Heart left ventricle (tissue), 16 donors: ENCODE data around the gene SH3TC2. TPM values are rescaled to one million over a fixed set of nuclear protein-coding genes. Genes with fewer than 3 reads are reported as not detected.

Source experiments
- ATAC-seq, 4 donors: fragments of 200-7000 bp; cut with Tn5 transposase; one replicate each; pipeline ENCODE4 v1.9.1; 2020 to 2022; ENCODE audit warnings: moderate library complexity in 4 of 4, mild to moderate bottlenecking in 3 of 4, moderate number of reproducible peaks in 1 of 4
- DNase-seq, 5 donors: peaks; one replicate each; pipeline ENCODE4 v3.0.0-alpha.2; 2020
- H3K27ac ChIP-seq, 12 donors: fragments of 200-600 bp; sonication (generic) in 4 of 12; one replicate each; pipeline versions ENCODE4 v1.5.0 to v1.8.0; 2016 to 2022; ENCODE audit warnings: mild to moderate bottlenecking in 2 of 12
- H3K27me3 ChIP-seq, 9 donors: fragments of 200-600 bp; sonication (generic) in 2 of 9; one replicate each; pipeline versions ENCODE4 v1.5.1 to v1.8.0; 2016 to 2022; ENCODE audit warnings: mild to moderate bottlenecking in 3 of 9
- H3K36me3 ChIP-seq, 9 donors: fragments of 200-600 bp; sonication (generic) in 2 of 9; one replicate each; pipeline versions ENCODE4 v1.5.0 to v1.8.0; 2018 to 2022; ENCODE audit warnings: mild to moderate bottlenecking in 2 of 9
- H3K4me1 ChIP-seq, 12 donors: fragments of 200-600 bp; sonication (generic) in 4 of 12; one replicate each; pipeline versions ENCODE4 v1.5.0 to v1.8.0; 2016 to 2022; ENCODE audit warnings: mild to moderate bottlenecking in 3 of 12
- H3K4me3 ChIP-seq, 12 donors: fragments of 200-600 bp; sonication (generic) in 4 of 12; one replicate each; pipeline versions ENCODE4 v1.5.0 to v1.8.0; 2017 to 2022; ENCODE audit warnings: mild to moderate bottlenecking in 9 of 12, moderate library complexity in 4 of 12
- H3K9me3 ChIP-seq, 12 donors: fragments of 200-600 bp; sonication (generic) in 4 of 12; one replicate each; pipeline versions ENCODE4 v1.5.0 to v1.8.0; 2016 to 2022; ENCODE audit warnings: mild to moderate bottlenecking in 1 of 12
- CTCF ChIP-seq, 12 donors: fragments of 200-600 bp; sonication (generic) in 4 of 12; IDR thresholded peaks; one replicate each; pipeline versions ENCODE4 v1.5.0 to v1.8.0; 2018 to 2022; ENCODE audit warnings: antibody characterized with exemption in 12 of 12, mild to moderate bottlenecking in 5 of 12
- POLR2A ChIP-seq, 2 donors: fragments of 450-650 bp; IDR thresholded peaks; one replicate each; pipeline ENCODE4 v1.6.1; 2017; ENCODE audit warnings: antibody characterized with exemption in 2 of 2, mild to moderate bottlenecking in 2 of 2, moderate library complexity in 2 of 2
- WGBS, 4 donors: extraction: QIAGEN DNeasy Blood & Tissue Kit in 2 of 4; methylation state at CpG; one replicate each; pipeline versions ENCODE4 v1.1.5 to v1.1.7; 2013 to 2018; 5-methylcytosine and 5-hydroxymethylcytosine counted together
- intact Hi-C, 10 donors: fragments of 100-400 bp; cut with DNase I; formaldehyde crosslinking; loops; one replicate each; pipeline versions ENCODE4 v1.11.1 to v1.14.2; 2022
- polyA plus RNA-seq, 2 donors: library from polyadenylated mRNA; stranded (reverse); fragments of 200-250 nt; gene quantifications; one replicate each; pipeline ENCODE4 v1.2.3, GENCODE V29; 2013
- total RNA-seq, 9 donors: library from RNA; depleted of rRNA in 2 of 9; stranded (reverse); fragments of >200 nt in 2 of 9; fragmentation: NEBNext Ultra II Directional in 3 of 9; extraction: Animal tissue kit (Norgen Biotek cat#: 25700) in 3 of 9; gene quantifications; one replicate each; pipeline versions ENCODE4 v1.1.0 to v1.2.4, GENCODE V29; 2016 to 2023
- donor health status: ischemic (EF 13 %, LVEDD 7.1; RV severe dilation, severe dysfunction).
- donor health status: healthy with polysubstance abuse.
- donor health status: DM: no; HTN: yes; CAD: no.
- donor health status: DM: no; HTN: no; CAD: no.
- donor health status: ischemic (EF 25% LVEDD 6.9; RV normal size, moderate dysfunction).
- donor health status: ischemic (EF 25% LVEDD 5.7; RV mildly dilated, moderate dysfunction).
- donor health status: healthy.
- donor health status: DM: yes; HTN: yes; CAD: no.
- donor health status: ischemic (EF 35%, LVEDD 5.7; RV mildly dilated, moderate dysfunction).
- donor health status: nonischemic (EF 11% LVEDD 7.7; RV severe dilation, severe dysfunction).
- donor health status: DM: yes; HTN: yes; CAD: no.
- donor health status: PGD.
- donor health status: ischemic (EF 29% LVEDD 5.4; RV normal size, mild dysfunction).
- donor health status: nonischemic (EF 23%, LVEDD 6.1; RV moderate dilation, normal function).

The SH3TC2 gene
- total and polyA plus RNA-seq, 11 donors = 1.6 to 12.7 (median 4.0) TPM

GRCh38 chr5:149043641-149044040 lies 19.2 kb downstream of the SH3TC2 start:
- no peak overlapping the region for H3K27ac ChIP-seq
- no peak for TF ChIP-seq CTCF (IDR thresholded peaks at IDR 0.05)
- no peak for TF ChIP-seq POLR2A (IDR thresholded peaks at IDR 0.05)
- intact Hi-C loops = loop anchor here in 1 of 10 donors (5.0 kb wide), 1 partner anchor 44 kb away; no protein-coding TSS in a partner anchor
- peaks cover 0 to 34% (median 4%) of the 10 kb centered on the region in 12 donors for H3K4me1 ChIP-seq
- DNase-seq = no peak
- no peak for ATAC-seq
- H3K27me3 ChIP-seq = no peaks in the 10 kb centered on the region
- peaks cover 0 to 31% (median 0%) of the 10 kb centered on the region in 9 donors for H3K36me3 ChIP-seq
- H3K9me3 ChIP-seq = no peaks in the 10 kb centered on the region
- no peak overlapping the region for H3K4me3 ChIP-seq
- 69 to 81% (median 74%) methylated on average over 4 of the region's 4 CpGs for WGBS, 4 donors

- no peaks in the 10 kb centered on the region for H3K9me3 ChIP-seq
- ATAC-seq = no peak
- no peak for DNase-seq
- TF ChIP-seq CTCF (IDR thresholded peaks at IDR 0.05) = no peak
- TF ChIP-seq POLR2A (IDR thresholded peaks at IDR 0.05) = no peak
- no peak overlapping the region for H3K27ac ChIP-seq
- H3K27me3 ChIP-seq = no peaks in the 10 kb centered on the region
- peaks cover 0 to 38% (median 6%) of the 10 kb centered on the region in 12 donors for H3K4me1 ChIP-seq
- no peak overlapping the region for H3K4me3 ChIP-seq
- intact Hi-C loops = loop anchor here in 1 of 10 donors (5.0 kb wide), 1 partner anchor 44 kb away; no protein-coding TSS in a partner anchor
- peaks cover 0 to 31% (median 0%) of the 10 kb centered on the region in 9 donors for H3K36me3 ChIP-seq
- whole genome bisulfite sequencing, 4 donors = 86 to 100% (median 90%) methylated on average over 1 of the region's 1 CpG
Observed at GRCh38 chr5:149042865-149043264, 20.0 kb downstream of the SH3TC2 start.

- TF ChIP-seq CTCF (IDR thresholded peaks at IDR 0.05) (no peak), POLR2A (IDR thresholded peaks at IDR 0.05) (no peak)
- DNase-seq = no peak
- no peak for ATAC-seq
- intact Hi-C loops = loop anchor here in 1 of 10 donors (5.0 kb wide), 1 partner anchor 46 kb away; no protein-coding TSS in a partner anchor
- H3K27me3 ChIP-seq = no peaks in the 10 kb centered on the region
- peaks cover 0 to 23% (median 0%) of the 10 kb centered on the region in 9 donors for H3K36me3 ChIP-seq
- H3K27ac ChIP-seq = peak overlapping the region in 5 of 12 donors; percentile 4 to 43 (median 25)
- H3K9me3 ChIP-seq = no peaks in the 10 kb centered on the region
- 60 to 74% (median 69%) methylated on average over 5 of the region's 5 CpGs for WGBS, 4 donors
- no peak overlapping the region for H3K4me3 ChIP-seq
- peaks cover 0 to 50% (median 9%) of the 10 kb centered on the region in 12 donors for H3K4me1 ChIP-seq
Observed at GRCh38 chr5:149041242-149041641, 21.6 kb downstream of the SH3TC2 start.

GRCh38 chr5:149040421-149040820 lies 22.4 kb downstream of the SH3TC2 start:
- H3K36me3 ChIP-seq = peaks cover 0 to 23% (median 0%) of the 10 kb centered on the region in 9 donors
- TF ChIP-seq POLR2A (IDR thresholded peaks at IDR 0.05) (no peak), CTCF (IDR thresholded peaks at IDR 0.05) (no peak)
- H3K4me1 ChIP-seq = peaks cover 0 to 51% (median 9%) of the 10 kb centered on the region in 12 donors
- intact Hi-C loops = loop anchor here in 1 of 10 donors (5.0 kb wide), 1 partner anchor 47 kb away; no protein-coding TSS in a partner anchor
- no peak overlapping the region for H3K4me3 ChIP-seq
- peak in 2 of 4 donors; percentile 43 to 64 for ATAC-seq
- no peaks in the 10 kb centered on the region for H3K27me3 ChIP-seq
- no peaks in the 10 kb centered on the region for H3K9me3 ChIP-seq
- no peak for DNase-seq
- 28 to 65% (median 48%) methylated on average over 1 of the region's 1 CpG for WGBS, 4 donors
- H3K27ac ChIP-seq = peak overlapping the region in 8 of 12 donors; percentile 5 to 58 (median 52)
